Breast epithelium (tissue), 4 donors: ENCODE data around the gene BSDC1. TPM values are rescaled to one million over a fixed set of nuclear protein-coding genes. Genes with fewer than 3 reads are reported as not detected.

Experiments used
- DNase-seq, 2 donors: peaks; one replicate each; pipeline ENCODE4 v3.0.0-alpha.2; 2019; ENCODE audit warnings: low spot score in 2 of 2
- H3K27ac ChIP-seq, 2 donors: fragments of 200-600 bp; sonication (generic) in 1 of 2; one replicate each; pipeline ENCODE4 v1.5.1; 2016 to 2019; ENCODE audit warnings: mild to moderate bottlenecking in 1 of 2
- H3K27me3 ChIP-seq, 2 donors: fragments of 200-600 bp; sonication (generic) in 1 of 2; one replicate each; pipeline versions ENCODE4 v1.5.1 to v1.6.0; 2017 to 2019; ENCODE audit warnings: control low read depth in 1 of 2, mild to moderate bottlenecking in 1 of 2
- H3K36me3 ChIP-seq: fragments of 200-600 bp; one replicate; pipeline ENCODE4 v1.5.1; 2019
- H3K4me1 ChIP-seq, 2 donors: fragments of 200-600 bp; sonication (generic); one replicate each; pipeline ENCODE4 v1.5.1; 2016 to 2019; ENCODE audit warnings: control low read depth in 1 of 2
- H3K4me3 ChIP-seq, 3 donors: fragments of 200-600 bp; sonication (generic); 1 replicate in 2 of 3; 2 replicates in 1 of 3; pipeline ENCODE4 v1.5.1; 2016 to 2019; ENCODE audit warnings: mild to moderate bottlenecking in 3 of 3, moderate library complexity in 2 of 3
- H3K9me3 ChIP-seq, 2 donors: fragments of 200-600 bp; sonication (generic) in 1 of 2; one replicate each; pipeline ENCODE4 v1.5.1; 2016 to 2019; ENCODE audit warnings: control low read depth in 1 of 2
- CTCF ChIP-seq, 3 donors: fragments of 450-650 bp; IDR thresholded peaks; one replicate each; pipeline ENCODE4 v1.5.1; 2016 to 2017; ENCODE audit warnings: antibody characterized with exemption in 3 of 3, mild to moderate bottlenecking in 3 of 3, moderate library complexity in 3 of 3
- POLR2A ChIP-seq: fragments of 450-650 bp; IDR thresholded peaks from one replicate; pipeline ENCODE4 v1.6.1; 2016; ENCODE audit warnings: antibody characterized with exemption, mild to moderate bottlenecking, moderate library complexity
- POLR2AphosphoS5 ChIP-seq, 3 donors: sonication (generic); formaldehyde crosslinking; IDR thresholded peaks; one replicate each; pipeline ENCODE4 v1.6.1; 2017; ENCODE audit warnings: antibody characterized with exemption in 3 of 3
- intact Hi-C: fragments of 100-400 bp; cut with DNase I; formaldehyde crosslinking; loops from one replicate; pipeline ENCODE4 v1.15.1; 2023; ENCODE audit warnings: low total_unique reads
- total RNA-seq, 3 donors: library from RNA; depleted of rRNA; stranded (reverse); fragments of >200 nt; gene quantifications; one replicate each; pipeline ENCODE4 v1.1.0, GENCODE V29; 2016

Gene BSDC1
- total RNA-seq, 3 donors from 2014 or later: 86.9 to 123 (median 95.1) TPM

- no peak overlapping the region for H3K27ac ChIP-seq
- H3K9me3 ChIP-seq: peaks cover 5 to 20% of the 10 kb centered on the region in 2 donors
- H3K36me3 ChIP-seq: no peaks in the 10 kb centered on the region
- no peaks in the 10 kb centered on the region for H3K27me3 ChIP-seq
- intact Hi-C loops: no loop called here
- H3K4me1 ChIP-seq: no peaks in the 10 kb centered on the region
- no peak for DNase-seq
- TF ChIP-seq POLR2A (no peak), CTCF (IDR thresholded peaks at IDR 0.05) (peak; percentile 62 to 76 (median 68))
- H3K4me3 ChIP-seq: no peak overlapping the region
Observed at GRCh38 chr1:32413507-32414185, 19.4 kb upstream of the BSDC1 start.

GRCh38 chr1:32411261-32411660 lies 17.0 kb upstream of the BSDC1 start:
- H3K36me3 ChIP-seq: no peaks in the 10 kb centered on the region
- no peak overlapping the region for H3K4me3 ChIP-seq
- H3K9me3 ChIP-seq: peaks cover 5 to 14% of the 10 kb centered on the region in 2 donors
- intact Hi-C loops: no loop called here
- no peaks in the 10 kb centered on the region for H3K27me3 ChIP-seq
- no peak overlapping the region for H3K27ac ChIP-seq
- no peak for DNase-seq
- no peak for TF ChIP-seq POLR2AphosphoS5 (IDR thresholded peaks at IDR 0.05)
- no peak for TF ChIP-seq POLR2A
- no peak for TF ChIP-seq CTCF (IDR thresholded peaks at IDR 0.05)
- H3K4me1 ChIP-seq: no peaks in the 10 kb centered on the region

GRCh38 chr1:32406629-32407111 lies 12.4 kb upstream of the BSDC1 start:
- H3K4me3 ChIP-seq: no peak overlapping the region
- peak overlapping the region in 1 of 2 donors; percentile 19 for H3K27ac ChIP-seq
- no peak for DNase-seq
- intact Hi-C loops: no loop called here
- no peak for TF ChIP-seq POLR2AphosphoS5 (IDR thresholded peaks at IDR 0.05)
- TF ChIP-seq POLR2A: no peak
- TF ChIP-seq CTCF (IDR thresholded peaks at IDR 0.05): no peak
- H3K27me3 ChIP-seq: no peaks in the 10 kb centered on the region
- H3K36me3 ChIP-seq: no peaks in the 10 kb centered on the region
- no peaks in the 10 kb centered on the region for H3K9me3 ChIP-seq
- H3K4me1 ChIP-seq: no peaks in the 10 kb centered on the region

GRCh38 chr1:32405672-32406467 lies 11.6 kb upstream of the BSDC1 start:
- DNase-seq: no peak
- no peaks in the 10 kb centered on the region for H3K4me1 ChIP-seq
- H3K9me3 ChIP-seq: no peaks in the 10 kb centered on the region
- no peaks in the 10 kb centered on the region for H3K36me3 ChIP-seq
- no peak overlapping the region for H3K4me3 ChIP-seq
- intact Hi-C loops: no loop called here
- H3K27me3 ChIP-seq: no peaks in the 10 kb centered on the region
- no peak for TF ChIP-seq POLR2A
- no peak for TF ChIP-seq POLR2AphosphoS5 (IDR thresholded peaks at IDR 0.05)
- TF ChIP-seq CTCF (IDR thresholded peaks at IDR 0.05): no peak
- no peak overlapping the region for H3K27ac ChIP-seq

- intact Hi-C loops: no loop called here
- no peak overlapping the region for H3K4me3 ChIP-seq
- DNase-seq: no peak
- no peaks in the 10 kb centered on the region for H3K36me3 ChIP-seq
- TF ChIP-seq CTCF (IDR thresholded peaks at IDR 0.05) (no peak), POLR2AphosphoS5 (IDR thresholded peaks at IDR 0.05) (no peak), POLR2A (no peak)
- no peaks in the 10 kb centered on the region for H3K27me3 ChIP-seq
- no peaks in the 10 kb centered on the region for H3K9me3 ChIP-seq
- no peaks in the 10 kb centered on the region for H3K4me1 ChIP-seq
- no peak overlapping the region for H3K27ac ChIP-seq
Observed at GRCh38 chr1:32404946-32405345, 10.7 kb upstream of the BSDC1 start.
